Mammary epithelial cell (primary cell): ENCODE measurements around the gene DNAH14.
"Not testable (repeated sequence)": the region's sequence is repeated elsewhere in the genome, so short reads cannot be mapped to it uniquely, and the experiment has no call there.

Experiments
- CTCF ChIP-seq, 2 donors: IDR thresholded peaks in 1 of 2; conservative IDR thresholded peaks in 1 of 2; 2 replicates each; pipeline ENCODE4 v1.5.1; 2011 to 2012; ENCODE audit warnings: inconsistent platforms in 2 of 2, low read length in 2 of 2, mild to moderate bottlenecking in 2 of 2, control low read depth in 1 of 2, low read depth in 1 of 2; ENCODE audit not compliant: insufficient read depth in 1 of 2; ENCODE audit errors: extremely low read depth in 1 of 2
- EZH2 ChIP-seq: IDR thresholded peaks from 2 replicates; pipeline ENCODE4 v1.6.1; 2012; ENCODE audit warnings: low read length, inconsistent platforms, borderline replicate concordance

GRCh38 chr1:225335098-225335778 is 405.8 kb downstream of the DNAH14 start:
- TF ChIP-seq EZH2; CTCF (conservative IDR thresholded peaks at IDR 0.05 in 1 of 2, IDR thresholded peaks at IDR 0.05 in 1 of 2; ENCODE audit: extremely low read depth in 1 of 2, insufficient read depth in 1 of 2, low read depth in 1 of 2, low read length in 2 of 2): not testable (repeated sequence)
